Transverse colon (tissue), 4 donors: ENCODE data around the gene MINDY4B. TPM values are rescaled to one million over a fixed set of nuclear protein-coding genes. Genes with fewer than 3 reads are reported as not detected.

Experiments used
- DNase-seq: peaks from one replicate; pipeline ENCODE4 v3.0.0-alpha.2; 2019
- H3K27ac ChIP-seq, 4 donors: fragments of 200-600 bp; sonication (generic); 2 replicates each; pipeline ENCODE4 v1.5.1; 2016 to 2018; ENCODE audit warnings: inconsistent platforms in 4 of 4
- H3K27me3 ChIP-seq: fragments of 200-600 bp; sonication (generic); 2 replicates; pipeline ENCODE4 v1.5.1; 2017; ENCODE audit warnings: inconsistent platforms
- H3K36me3 ChIP-seq, 4 donors: fragments of 200-600 bp; sonication (generic); 2 replicates each; pipeline ENCODE4 v1.5.1; 2017 to 2019; ENCODE audit warnings: inconsistent platforms in 4 of 4
- H3K4me1 ChIP-seq, 4 donors: fragments of 200-600 bp; sonication (generic); 2 replicates each; pipeline ENCODE4 v1.5.1; 2017 to 2020; ENCODE audit warnings: inconsistent platforms in 4 of 4
- H3K4me3 ChIP-seq, 4 donors: fragments of 200-600 bp; sonication (generic); 1 replicate in 1 of 4; 2 replicates in 3 of 4; pipeline versions ENCODE4 v1.5.1 to v1.6.1; 2017 to 2019; ENCODE audit warnings: inconsistent platforms in 4 of 4
- H3K9me3 ChIP-seq, 2 donors: fragments of 200-600 bp; sonication (generic); 2 replicates each; pipeline ENCODE4 v1.5.1; 2017 to 2019; ENCODE audit warnings: inconsistent platforms in 2 of 2
- CTCF ChIP-seq, 5 experiments: fragments of 200-600 bp in 3 of 5; fragments of 450-650 bp in 2 of 5; sonication (generic) in 3 of 5; IDR thresholded peaks; 1 replicate in 2 of 5; 2 replicates in 3 of 5; pipeline ENCODE4 v1.5.1; 2016 to 2017; ENCODE audit warnings: antibody characterized with exemption in 5 of 5, inconsistent platforms in 3 of 5, mild to moderate bottlenecking in 2 of 5, moderate library complexity in 1 of 5
- EP300 ChIP-seq: sonication (generic); formaldehyde crosslinking; IDR thresholded peaks from one replicate; pipeline ENCODE4 v1.6.1; 2017; ENCODE audit warnings: antibody characterized with exemption, low read depth
- POLR2A ChIP-seq: fragments of 450-650 bp; IDR thresholded peaks from one replicate; pipeline ENCODE4 v1.6.1; 2016; ENCODE audit warnings: antibody characterized with exemption, mild to moderate bottlenecking, moderate library complexity
- POLR2AphosphoS5 ChIP-seq, 3 donors: sonication (generic); formaldehyde crosslinking; IDR thresholded peaks; one replicate each; pipeline ENCODE4 v1.6.1; 2016; ENCODE audit warnings: antibody characterized with exemption in 3 of 3
- WGBS, 2 donors: methylation state at CpG; one replicate each; pipeline ENCODE4 v1.1.5; 2018; ENCODE audit warnings: low coverage in 1 of 2; 5-methylcytosine and 5-hydroxymethylcytosine counted together
- in situ Hi-C, 4 donors: fragments of 200-750 bp; cut with MboI; loops; one replicate each; pipeline versions ENCODE4 v1.15.0 to v1.15.1; 2017; ENCODE audit warnings: low sequenced_read_pairs in 3 of 4, low pct_ligation_motif_present in 1 of 4, low pct_unique_long_range_greater_than_20kb in 1 of 4
- intact Hi-C: fragments of 100-400 bp; cut with DNase I; formaldehyde crosslinking; loops from one replicate; pipeline ENCODE4 v1.15.1; 2023; ENCODE audit warnings: low total_unique reads
- total RNA-seq, 4 donors: library from RNA; depleted of rRNA; stranded (reverse); fragments of >200 nt; gene quantifications; one replicate each; pipeline ENCODE4 v1.1.0, GENCODE V29; 2016

Gene MINDY4B
- total RNA-seq, 4 donors from 2014 or later, result not detected

GRCh38 chr3:150897592-150897991, 7.6 kb downstream of the MINDY4B start:
- intact Hi-C loops (no loop called here), in situ Hi-C loops (no loop called here)
- Histone ChIP-seq H3K4me1 (no peaks in the 10 kb centered on the region), H3K27me3 (no peaks in the 10 kb centered on the region), H3K4me3 (no peak overlapping the region), H3K9me3 (no peaks in the 10 kb centered on the region), H3K36me3 (no peaks in the 10 kb centered on the region), H3K27ac (no peak overlapping the region)
- no peak for DNase-seq
- 82 to 98% methylated on average over 2 to 3 of the region's 3 CpGs for WGBS, 2 donors
- TF ChIP-seq POLR2AphosphoS5 (IDR thresholded peaks at IDR 0.05), result no peak
- no peak for TF ChIP-seq EP300
- TF ChIP-seq POLR2A, result no peak
- TF ChIP-seq CTCF (IDR thresholded peaks at IDR 0.05), result no peak

- Histone ChIP-seq H3K9me3 (no peaks in the 10 kb centered on the region), H3K4me3 (no peak overlapping the region), H3K27me3 (no peaks in the 10 kb centered on the region), H3K4me1 (no peaks in the 10 kb centered on the region), H3K27ac (no peak overlapping the region), H3K36me3 (no peaks in the 10 kb centered on the region)
- in situ Hi-C loops, result no loop called here
- intact Hi-C loops, result no loop called here
- DNase-seq, result no peak
- TF ChIP-seq POLR2A (no peak), CTCF (IDR thresholded peaks at IDR 0.05) (no peak), POLR2AphosphoS5 (IDR thresholded peaks at IDR 0.05) (no peak), EP300 (no peak)
- WGBS, 2 donors, result 87% methylated on average over 9 of the region's 9 CpGs; no CpG with 5 or more reads in 1 of the 2 donors
These were observed 14.4 kb downstream of the MINDY4B start for GRCh38 chr3:150890831-150891230.

GRCh38 chr3:150890295-150890694, 14.9 kb downstream of the MINDY4B start:
- no peaks in the 10 kb centered on the region for H3K4me1 ChIP-seq
- in situ Hi-C loops (no loop called here), intact Hi-C loops (no loop called here)
- WGBS, 2 donors, result 78 to 94% methylated on average over 3 of the region's 3 CpGs
- no peak overlapping the region for H3K27ac ChIP-seq
- no peaks in the 10 kb centered on the region for H3K27me3 ChIP-seq
- no peaks in the 10 kb centered on the region for H3K9me3 ChIP-seq
- DNase-seq, result no peak
- H3K36me3 ChIP-seq, result no peaks in the 10 kb centered on the region
- H3K4me3 ChIP-seq, result no peak overlapping the region
- TF ChIP-seq POLR2AphosphoS5 (IDR thresholded peaks at IDR 0.05) (no peak), EP300 (no peak), CTCF (IDR thresholded peaks at IDR 0.05) (no peak), POLR2A (no peak)

- in situ Hi-C loops, result no loop called here
These were observed 16.1 kb downstream of the MINDY4B start for GRCh38 chr3:150889106-150889505.

More at GRCh38 chr3:150889106-150889505, 16.1 kb downstream of the MINDY4B start:
- Histone ChIP-seq H3K4me1 (no peaks in the 10 kb centered on the region), H3K36me3 (no peaks in the 10 kb centered on the region), H3K4me3 (no peak overlapping the region), H3K27ac (no peak overlapping the region), H3K9me3 (no peaks in the 10 kb centered on the region), H3K27me3 (no peaks in the 10 kb centered on the region)
- no peak for DNase-seq
- intact Hi-C loops, result no loop called here
- WGBS, 2 donors, result 79 to 84% methylated on average over 5 to 6 of the region's 6 CpGs
- TF ChIP-seq POLR2AphosphoS5 (IDR thresholded peaks at IDR 0.05), result no peak
- TF ChIP-seq POLR2A, result no peak
- TF ChIP-seq EP300, result no peak
- no peak for TF ChIP-seq CTCF (IDR thresholded peaks at IDR 0.05)
